PC-9 (cell line): ENCODE measurements around the gene SLITRK4.

Source experiments
- CTCF ChIP-seq: fragments of 200-600 bp; sonication (generic); conservative IDR thresholded peaks from 2 replicates; pipeline ENCODE4 v1.6.1; 2017; ENCODE audit warnings: mixed run types, antibody characterized with exemption, mild to moderate bottlenecking, moderate library complexity
- EZH2 ChIP-seq: fragments of 200-600 bp; sonication (generic); IDR thresholded peaks from 2 replicates; pipeline ENCODE4 v1.8.0; 2017; ENCODE audit warnings: antibody characterized with exemption, low read depth

- no peak for TF ChIP-seq CTCF
- no peak for TF ChIP-seq EZH2
These were observed 12.2 kb downstream of the SLITRK4 start for GRCh38 chrX:143623657-143624056.
